Measurements from ENCODE around the gene MLPH.

MLPH gene

GRCh38 chr2:237571551-237571950 is 84.5 kb downstream of the MLPH start:
- Histone ChIP-seq H3F3A (ENCODE audit: low read depth) (no peaks in the 10 kb centered on the region), H3K4me2 (ENCODE audit: low read depth, low read length, poor library complexity, severe bottlenecking) (no peak overlapping the region), H3K79me2 (ENCODE audit: insufficient read depth, low read length) (no peaks in the 10 kb centered on the region), H3K36me3 (ENCODE audit: insufficient read depth, low read length) (no peaks in the 10 kb centered on the region), H3K9me2 (replicated peaks; ENCODE audit: low read depth, low read length) (no peaks in the 10 kb centered on the region), H3K4me1 (ENCODE audit: insufficient read depth, low read length, poor library complexity, severe bottlenecking) (no peaks in the 10 kb centered on the region), H3K9me3 (ENCODE audit: insufficient read depth, low read depth, low read length) (no peaks in the 10 kb centered on the region), H3K9ac (ENCODE audit: low read depth, low read length, poor library complexity, severe bottlenecking) (no peak overlapping the region), H4K20me1 (ENCODE audit: insufficient read depth, low read length, poor library complexity, severe bottlenecking) (no peaks in the 10 kb centered on the region), H3K4me3 (ENCODE audit: low read length, poor library complexity, severe bottlenecking) (no peak overlapping the region), H3K27me3 (ENCODE audit: insufficient read depth, low read length, poor library complexity, severe bottlenecking) (no peaks in the 10 kb centered on the region), H2AFZ (ENCODE audit: low read length) (peak overlapping the region; percentile 64)
- no peak for TF ChIP-seq CTCF (conservative IDR thresholded peaks at IDR 0.05; ENCODE audit: low read length)
- TF ChIP-seq EZH2phosphoT487 (IDR thresholded peaks at IDR 0.05; ENCODE audit: borderline replicate concordance): no peak

- Histone ChIP-seq H3K36me3 (ENCODE audit: insufficient read depth, low read length) (no peaks in the 10 kb centered on the region), H3K4me3 (ENCODE audit: low read length, poor library complexity, severe bottlenecking) (no peak overlapping the region), H3K27me3 (ENCODE audit: insufficient read depth, low read length, poor library complexity, severe bottlenecking) (no peaks in the 10 kb centered on the region), H3F3A (ENCODE audit: low read depth) (no peaks in the 10 kb centered on the region), H2AFZ (ENCODE audit: low read length) (peak overlapping the region; percentile 73), H3K4me2 (ENCODE audit: low read depth, low read length, poor library complexity, severe bottlenecking) (peak overlapping the region; percentile 14), H4K20me1 (ENCODE audit: insufficient read depth, low read length, poor library complexity, severe bottlenecking) (no peaks in the 10 kb centered on the region), H3K4me1 (ENCODE audit: insufficient read depth, low read length, poor library complexity, severe bottlenecking) (no peaks in the 10 kb centered on the region), H3K9ac (ENCODE audit: low read depth, low read length, poor library complexity, severe bottlenecking) (no peak overlapping the region), H3K9me2 (replicated peaks; ENCODE audit: low read depth, low read length) (no peaks in the 10 kb centered on the region), H3K9me3 (ENCODE audit: insufficient read depth, low read depth, low read length) (no peaks in the 10 kb centered on the region), H3K79me2 (ENCODE audit: insufficient read depth, low read length) (no peaks in the 10 kb centered on the region)
- TF ChIP-seq CTCF (conservative IDR thresholded peaks at IDR 0.05; ENCODE audit: low read length) (peak; percentile 99), EZH2phosphoT487 (IDR thresholded peaks at IDR 0.05; ENCODE audit: borderline replicate concordance) (no peak)
Observed at GRCh38 chr2:237572021-237572741, 85.1 kb downstream of the MLPH start.

GRCh38 chr2:237572742-237573101 is 85.7 kb downstream of the MLPH start:
- Histone ChIP-seq H3K4me3 (ENCODE audit: low read length, poor library complexity, severe bottlenecking) (no peak overlapping the region), H4K20me1 (ENCODE audit: insufficient read depth, low read length, poor library complexity, severe bottlenecking) (no peaks in the 10 kb centered on the region), H3K79me2 (ENCODE audit: insufficient read depth, low read length) (no peaks in the 10 kb centered on the region), H3F3A (ENCODE audit: low read depth) (no peaks in the 10 kb centered on the region), H2AFZ (ENCODE audit: low read length) (0 out of 2 replicates have a peak overlapping the region, but pooled peaks have one; percentile 73), H3K9ac (ENCODE audit: low read depth, low read length, poor library complexity, severe bottlenecking) (no peak overlapping the region), H3K4me1 (ENCODE audit: insufficient read depth, low read length, poor library complexity, severe bottlenecking) (no peaks in the 10 kb centered on the region), H3K36me3 (ENCODE audit: insufficient read depth, low read length) (no peaks in the 10 kb centered on the region), H3K4me2 (ENCODE audit: low read depth, low read length, poor library complexity, severe bottlenecking) (no peak overlapping the region), H3K9me2 (replicated peaks; ENCODE audit: low read depth, low read length) (no peaks in the 10 kb centered on the region), H3K9me3 (ENCODE audit: insufficient read depth, low read depth, low read length) (no peaks in the 10 kb centered on the region), H3K27me3 (ENCODE audit: insufficient read depth, low read length, poor library complexity, severe bottlenecking) (no peaks in the 10 kb centered on the region)
- TF ChIP-seq CTCF (conservative IDR thresholded peaks at IDR 0.05; ENCODE audit: low read length) (no peak), EZH2phosphoT487 (IDR thresholded peaks at IDR 0.05; ENCODE audit: borderline replicate concordance) (no peak)
